H9 (cell line): ENCODE results near the gene RNF113B. TPM values are rescaled to one million over a fixed set of nuclear protein-coding genes. Genes with fewer than 3 reads are reported as not detected.
A peak's percentile ranks its signal among the peaks of the same experiment; 100 is the strongest.

Experiments
- DNase-seq: peaks from one replicate; pipeline ENCODE4 v3.0.0-alpha.2; 2017
- H2AFZ ChIP-seq: one replicate; pipeline ENCODE4 v1.6.1; 2013; ENCODE audit warnings: mild to moderate bottlenecking, low read length, control low read depth, moderate library complexity
- H2AK5ac ChIP-seq: 2 replicates; pipeline ENCODE4 v1.6.1; 2013; ENCODE audit warnings: low read length, control low read depth, mixed read lengths; ENCODE audit not compliant: insufficient read length
- H2BK120ac ChIP-seq: one replicate; pipeline ENCODE4 v1.6.1; 2013; ENCODE audit warnings: low read depth, mild to moderate bottlenecking, low read length, control low read depth, inconsistent platforms; ENCODE audit not compliant: poor library complexity, severe bottlenecking
- H2BK12ac ChIP-seq: 2 replicates; pipeline ENCODE4 v1.6.1; 2013; ENCODE audit warnings: low read length, control low read depth, mixed read lengths, low read depth; ENCODE audit not compliant: insufficient read length
- H2BK15ac ChIP-seq: 2 replicates; pipeline ENCODE4 v1.6.1; 2013; ENCODE audit warnings: low read depth, low read length, control low read depth
- H2BK20ac ChIP-seq: one replicate; pipeline ENCODE4 v1.6.1; 2013; ENCODE audit warnings: low read depth, mild to moderate bottlenecking, low read length, control low read depth, inconsistent platforms; ENCODE audit not compliant: poor library complexity, severe bottlenecking
- H2BK5ac ChIP-seq: 2 replicates; pipeline ENCODE4 v1.6.1; 2013; ENCODE audit warnings: low read length, control low read depth, mixed read lengths; ENCODE audit not compliant: insufficient read length
- H3K14ac ChIP-seq: 2 replicates; pipeline ENCODE4 v1.6.1; 2013; ENCODE audit warnings: low read length, control low read depth; ENCODE audit not compliant: insufficient read depth
- H3K18ac ChIP-seq: 2 replicates; pipeline ENCODE4 v1.6.1; 2013; ENCODE audit warnings: low read depth, mild to moderate bottlenecking, mixed read lengths, low read length, control low read depth; ENCODE audit not compliant: insufficient read length
- H3K23ac ChIP-seq: 2 replicates; pipeline ENCODE4 v1.6.1; 2013; ENCODE audit warnings: low read length, control low read depth, mixed read lengths, low read depth; ENCODE audit not compliant: insufficient read length
- H3K23me2 ChIP-seq: 2 replicates; pipeline ENCODE4 v1.6.1; 2013; ENCODE audit warnings: low read depth, mild to moderate bottlenecking, mixed read lengths, low read length, control low read depth; ENCODE audit not compliant: insufficient read length, poor library complexity, severe bottlenecking
- H3K27ac ChIP-seq: 2 replicates; pipeline ENCODE4 v1.5.1; 2013; ENCODE audit warnings: low read length, control low read depth, mixed read lengths, low read depth; ENCODE audit not compliant: insufficient read length
- H3K27me3 ChIP-seq: 2 replicates; pipeline ENCODE4 v1.6.1; 2013; ENCODE audit warnings: low read length, control low read depth, inconsistent platforms; ENCODE audit not compliant: insufficient read depth
- H3K4ac ChIP-seq: 2 replicates; pipeline ENCODE4 v1.6.1; 2013; ENCODE audit warnings: low read depth, mild to moderate bottlenecking, control low read depth, inconsistent platforms, low read length, moderate library complexity
- H3K4me1 ChIP-seq: 2 replicates; pipeline ENCODE4 v1.6.1; 2013; ENCODE audit warnings: low read length, control low read depth, inconsistent platforms; ENCODE audit not compliant: insufficient read depth
- H3K4me2 ChIP-seq: 2 replicates; pipeline ENCODE4 v1.6.1; 2013; ENCODE audit warnings: low read length, control low read depth, mixed read lengths; ENCODE audit not compliant: insufficient read length, insufficient read depth
- H3K56ac ChIP-seq: 2 replicates; pipeline ENCODE4 v1.6.1; 2013; ENCODE audit warnings: low read depth, mild to moderate bottlenecking, mixed read lengths, low read length, control low read depth; ENCODE audit not compliant: insufficient read length
- H3K79me1 ChIP-seq: 2 replicates; pipeline ENCODE4 v1.6.1; 2013; ENCODE audit warnings: low read depth, mild to moderate bottlenecking, moderate library complexity, low read length, control low read depth, inconsistent platforms; ENCODE audit not compliant: insufficient read depth, poor library complexity, severe bottlenecking
- H3K79me2 ChIP-seq: 2 replicates; pipeline ENCODE4 v1.6.1; 2013; ENCODE audit warnings: low read length, control low read depth, inconsistent platforms; ENCODE audit not compliant: insufficient read depth
- H3K9ac ChIP-seq: 2 replicates; pipeline ENCODE4 v1.6.1; 2013; ENCODE audit warnings: low read length, control low read depth, mixed read lengths; ENCODE audit not compliant: insufficient read length; ENCODE audit errors: extremely low read depth
- H3K9me3 ChIP-seq: one replicate; pipeline ENCODE4 v1.6.1; 2013; ENCODE audit warnings: low read depth, low read length, inconsistent platforms; ENCODE audit not compliant: control insufficient read depth
- H3T11ph ChIP-seq: one replicate; pipeline ENCODE4 v1.6.1; 2013; ENCODE audit warnings: mild to moderate bottlenecking, low read length, control low read depth, inconsistent platforms
- H4K20me1 ChIP-seq: one replicate; pipeline ENCODE4 v1.6.1; 2013; ENCODE audit not compliant: control insufficient read depth, insufficient read length, insufficient read depth
- H4K5ac ChIP-seq: 2 replicates; pipeline ENCODE4 v1.6.1; 2013; ENCODE audit warnings: low read depth, mild to moderate bottlenecking, mixed read lengths, low read length, control low read depth; ENCODE audit not compliant: insufficient read length
- H4K8ac ChIP-seq: replicated peaks from 2 replicates; pipeline ENCODE4 v1.6.1; 2013; ENCODE audit warnings: low read length, control low read depth, mixed read lengths, low read depth; ENCODE audit not compliant: insufficient read length
- H4K91ac ChIP-seq: 2 replicates; pipeline ENCODE4 v1.6.1; 2013; ENCODE audit warnings: low read depth, mild to moderate bottlenecking, moderate library complexity, mixed read lengths, low read length, control low read depth; ENCODE audit not compliant: insufficient read length
- H3K27ac Mint-ChIP-seq, 3 experiments: 2 replicates in 2 of 3; 3 replicates in 1 of 3; pipeline ENCODE4 v1.8.0; 2020 to 2021; ENCODE audit warnings: mixed read lengths in 3 of 3, mild to moderate bottlenecking in 1 of 3, moderate library complexity in 1 of 3
- H3K27me3 Mint-ChIP-seq: 2 replicates; pipeline ENCODE4 v1.8.0; 2021; ENCODE audit warnings: low read depth, mild to moderate bottlenecking, moderate library complexity, mixed read lengths
- H3K36me3 Mint-ChIP-seq, 3 experiments: 2 replicates in 2 of 3; 3 replicates in 1 of 3; pipeline ENCODE4 v1.8.0; 2020 to 2021; ENCODE audit warnings: low read depth in 3 of 3, mixed read lengths in 3 of 3; ENCODE audit not compliant: insufficient read depth in 1 of 3
- H3K4me1 Mint-ChIP-seq, 2 experiments: 2 replicates each; pipeline ENCODE4 v1.8.0; 2020; ENCODE audit warnings: mixed read lengths in 2 of 2
- H3K4me3 Mint-ChIP-seq, 2 experiments: 2 replicates in 1 of 2; 3 replicates in 1 of 2; pipeline ENCODE4 v1.8.0; 2020 to 2021; ENCODE audit warnings: mild to moderate bottlenecking in 2 of 2, mixed read lengths in 2 of 2, moderate library complexity in 1 of 2
- H3K9me3 Mint-ChIP-seq, 2 experiments: 2 replicates in 1 of 2; 3 replicates in 1 of 2; pipeline ENCODE4 v1.8.0; 2020; ENCODE audit warnings: mild to moderate bottlenecking in 2 of 2, mixed read lengths in 2 of 2, moderate library complexity in 1 of 2
- WGBS: extraction: QIAGEN DNeasy Blood & Tissue Kit; methylation state at CpG from one replicate; pipeline ENCODE4 v1.1.7; 2013; ENCODE audit warnings: missing lambda C conversion rate, low lambda C conversion rate, mixed read lengths; ENCODE audit not compliant: insufficient read length; ENCODE audit errors: extremely low coverage; 5-methylcytosine and 5-hydroxymethylcytosine counted together
- total RNA-seq: library from RNA; stranded (reverse); gene quantifications from 2 replicates; pipeline ENCODE4 v1.2.1, GENCODE V29; 2021
- TF ChIP-seq, protein P1 (sequence below): fragments of 200-600 bp; sonication (generic); conservative IDR thresholded peaks from 3 replicates; pipeline ENCODE4 v1.8.0; 2021; ENCODE audit warnings: antibody characterized with exemption, mild to moderate bottlenecking

Gene RNF113B
- total RNA-seq, 1 experiment from 2014 or later = not detected

DNA sequence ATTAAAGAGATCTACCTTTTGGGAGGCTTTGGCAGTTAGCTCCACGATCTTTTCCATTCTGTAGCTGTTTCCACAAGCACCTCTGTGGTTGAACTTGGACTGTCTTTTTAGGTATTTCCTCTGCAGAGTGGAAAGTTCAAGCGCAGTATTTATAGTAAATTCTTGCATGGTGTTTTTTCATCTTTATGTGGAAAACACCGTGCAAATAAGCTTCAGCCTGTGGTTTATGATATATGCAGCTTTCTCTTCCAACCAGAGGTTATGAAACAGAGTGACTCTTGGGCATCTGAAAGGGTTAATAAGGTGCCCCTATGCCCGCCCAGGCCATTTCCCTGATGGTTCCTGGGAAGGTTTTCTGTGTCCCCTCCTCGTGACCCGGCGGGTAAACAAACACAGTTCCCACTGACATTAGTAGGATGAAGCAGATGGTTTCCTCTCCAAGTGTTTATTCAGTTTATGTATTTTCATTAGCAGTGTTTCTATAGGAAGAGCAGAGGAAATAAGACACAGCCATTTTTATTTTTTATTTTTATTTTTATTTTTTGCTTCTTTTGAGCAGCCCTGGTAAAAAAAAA is 39.7 kb upstream of the RNF113B start:
- Histone ChIP-seq H3K56ac (no peak overlapping the region), H2BK15ac (no peak overlapping the region), H3K18ac (no peak overlapping the region), H3K27ac (no peak overlapping the region), H3K23me2 (no peaks in the 10 kb centered on the region), H4K5ac (no peak overlapping the region), H3T11ph (no peak overlapping the region), H3K9me3 (no peaks in the 10 kb centered on the region), H4K8ac (no peak overlapping the region), H2BK20ac (no peak overlapping the region), H3K79me2 (no peaks in the 10 kb centered on the region), H2BK12ac (no peak overlapping the region), H2AFZ (no peak overlapping the region), H2BK5ac (no peak overlapping the region), H4K91ac (no peak overlapping the region), H2AK5ac (no peak overlapping the region), H3K14ac (no peak overlapping the region), H3K9ac (no peak overlapping the region), H3K4me2 (no peak overlapping the region), H2BK120ac (no peak overlapping the region), H3K23ac (no peak overlapping the region), H4K20me1 (no peaks in the 10 kb centered on the region), H3K79me1 (no peaks in the 10 kb centered on the region), H3K4me1 (peaks cover 4% of the 10 kb centered on the region; the same call in 1 of the 2 replicates), H3K4ac (no peak overlapping the region), H3K27me3 (no peaks in the 10 kb centered on the region)
- Mint-ChIP-seq H3K9me3 (no peaks in the 10 kb centered on the region; a peak in 1 of 5 replicates), H3K4me1 (peaks cover 22 to 41% of the 10 kb centered on the region in 2 experiments), H3K36me3 (peaks cover 12 to 33% (median 16%) of the 10 kb centered on the region in 3 experiments; a peak in 6 of 7 replicates), H3K27ac (peak overlapping the region; percentile 63 to 87 (median 75); a peak in 5 of 7 replicates), H3K4me3 (no peak overlapping the region), H3K27me3 (no peaks in the 10 kb centered on the region)
- no CpG with 5 or more reads among the region's 7 CpGs for WGBS
- TF ChIP-seq, protein P1, sequence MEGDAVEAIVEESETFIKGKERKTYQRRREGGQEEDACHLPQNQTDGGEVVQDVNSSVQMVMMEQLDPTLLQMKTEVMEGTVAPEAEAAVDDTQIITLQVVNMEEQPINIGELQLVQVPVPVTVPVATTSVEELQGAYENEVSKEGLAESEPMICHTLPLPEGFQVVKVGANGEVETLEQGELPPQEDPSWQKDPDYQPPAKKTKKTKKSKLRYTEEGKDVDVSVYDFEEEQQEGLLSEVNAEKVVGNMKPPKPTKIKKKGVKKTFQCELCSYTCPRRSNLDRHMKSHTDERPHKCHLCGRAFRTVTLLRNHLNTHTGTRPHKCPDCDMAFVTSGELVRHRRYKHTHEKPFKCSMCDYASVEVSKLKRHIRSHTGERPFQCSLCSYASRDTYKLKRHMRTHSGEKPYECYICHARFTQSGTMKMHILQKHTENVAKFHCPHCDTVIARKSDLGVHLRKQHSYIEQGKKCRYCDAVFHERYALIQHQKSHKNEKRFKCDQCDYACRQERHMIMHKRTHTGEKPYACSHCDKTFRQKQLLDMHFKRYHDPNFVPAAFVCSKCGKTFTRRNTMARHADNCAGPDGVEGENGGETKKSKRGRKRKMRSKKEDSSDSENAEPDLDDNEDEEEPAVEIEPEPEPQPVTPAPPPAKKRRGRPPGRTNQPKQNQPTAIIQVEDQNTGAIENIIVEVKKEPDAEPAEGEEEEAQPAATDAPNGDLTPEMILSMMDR = no peak
- DNase-seq = no peak
